ENCODE data around the gene NBAS. TPM values are rescaled to one million over a fixed set of nuclear protein-coding genes. Genes with fewer than 3 reads are reported as not detected.

Gene NBAS
- total RNA-seq, 1 donor from 2014 or later = 29.7 TPM

DNA sequence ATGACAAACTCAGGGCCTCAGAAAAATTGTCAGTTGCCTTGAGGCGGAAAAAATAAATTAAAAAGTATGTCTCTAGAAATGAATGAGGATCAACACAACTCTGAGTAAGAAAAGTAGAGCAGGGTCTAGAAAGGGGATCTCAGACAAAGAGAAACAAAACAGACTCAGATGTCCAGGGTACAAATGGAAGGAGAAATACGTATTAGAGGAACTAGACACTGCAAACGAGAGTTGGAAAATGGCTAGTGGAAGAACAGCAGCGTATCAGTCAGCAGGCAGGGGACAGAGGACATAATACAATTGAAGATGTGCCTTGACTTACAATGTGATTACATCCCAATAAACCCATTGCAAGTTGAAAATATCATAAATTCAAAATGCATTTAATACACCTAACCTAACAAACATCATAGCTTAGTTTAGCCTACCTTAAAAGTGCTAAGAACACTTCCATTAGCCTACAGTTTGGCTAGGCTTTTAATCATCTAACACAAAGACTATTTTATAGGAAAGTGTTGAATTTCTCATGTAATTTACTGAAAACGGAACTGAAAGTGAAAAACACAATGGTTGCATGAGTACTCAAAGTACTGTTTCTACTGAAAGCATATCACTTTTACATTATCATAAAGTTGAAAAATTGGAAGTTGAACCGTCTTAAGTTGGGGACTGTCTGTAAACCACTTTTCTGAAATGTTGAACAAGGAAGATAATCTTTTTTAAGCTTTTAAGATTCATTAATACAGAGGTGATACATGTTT lies 182.8 kb downstream of the NBAS start:
- H3K36me3 ChIP-seq = peaks cover 0 to 13% of the 10 kb centered on the region in 2 donors
- DNase-seq (ENCODE audit: extremely low spot score in 2 of 2) = no peak
- H3K9me3 ChIP-seq = no peaks in the 10 kb centered on the region

DNA sequence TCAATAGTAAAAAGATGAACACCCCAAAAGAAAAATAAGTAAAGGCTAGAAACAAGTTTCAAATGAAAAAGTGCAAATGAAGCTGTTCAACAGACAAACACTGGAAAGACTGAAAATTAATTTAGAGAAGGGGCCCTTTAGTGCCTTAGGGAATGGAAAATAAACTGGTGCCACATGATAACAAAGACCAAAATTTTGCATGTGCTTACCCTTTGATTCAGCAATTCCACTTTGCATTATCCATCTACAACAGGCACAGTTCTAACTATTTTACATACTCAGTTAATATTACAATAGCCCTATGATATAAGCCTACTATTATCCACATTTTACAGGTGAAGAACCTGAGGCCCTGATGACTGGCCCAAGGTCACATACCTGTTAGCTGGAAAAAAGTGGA lies 183.9 kb downstream of the NBAS start:
- Histone ChIP-seq H3K9me3 (no peaks in the 10 kb centered on the region), H3K36me3 (peaks cover 0 to 13% of the 10 kb centered on the region in 2 donors), H3K4me1 (no peaks in the 10 kb centered on the region), H3K4me3 (no peak overlapping the region), H3K27me3 (no peaks in the 10 kb centered on the region), H3K27ac (no peak overlapping the region)
- DNase-seq (ENCODE audit: extremely low spot score in 2 of 2) = no peak
- intact Hi-C loops (cut with DNase I) = no loop called here
- TF ChIP-seq, protein P1, sequence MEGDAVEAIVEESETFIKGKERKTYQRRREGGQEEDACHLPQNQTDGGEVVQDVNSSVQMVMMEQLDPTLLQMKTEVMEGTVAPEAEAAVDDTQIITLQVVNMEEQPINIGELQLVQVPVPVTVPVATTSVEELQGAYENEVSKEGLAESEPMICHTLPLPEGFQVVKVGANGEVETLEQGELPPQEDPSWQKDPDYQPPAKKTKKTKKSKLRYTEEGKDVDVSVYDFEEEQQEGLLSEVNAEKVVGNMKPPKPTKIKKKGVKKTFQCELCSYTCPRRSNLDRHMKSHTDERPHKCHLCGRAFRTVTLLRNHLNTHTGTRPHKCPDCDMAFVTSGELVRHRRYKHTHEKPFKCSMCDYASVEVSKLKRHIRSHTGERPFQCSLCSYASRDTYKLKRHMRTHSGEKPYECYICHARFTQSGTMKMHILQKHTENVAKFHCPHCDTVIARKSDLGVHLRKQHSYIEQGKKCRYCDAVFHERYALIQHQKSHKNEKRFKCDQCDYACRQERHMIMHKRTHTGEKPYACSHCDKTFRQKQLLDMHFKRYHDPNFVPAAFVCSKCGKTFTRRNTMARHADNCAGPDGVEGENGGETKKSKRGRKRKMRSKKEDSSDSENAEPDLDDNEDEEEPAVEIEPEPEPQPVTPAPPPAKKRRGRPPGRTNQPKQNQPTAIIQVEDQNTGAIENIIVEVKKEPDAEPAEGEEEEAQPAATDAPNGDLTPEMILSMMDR (IDR thresholded peaks at IDR 0.05) = no peak
- no peak for TF ChIP-seq POLR2A (IDR thresholded peaks at IDR 0.05)
- no peak for TF ChIP-seq POLR2AphosphoS5 (IDR thresholded peaks at IDR 0.05; ENCODE audit: insufficient read depth in 1 of 2, low read depth in 1 of 2)

More for the DNA sequence above, 182.8 kb downstream of the NBAS start:
- Histone ChIP-seq H3K27me3 (no peaks in the 10 kb centered on the region), H3K4me3 (no peak overlapping the region), H3K27ac (no peak overlapping the region), H3K4me1 (no peaks in the 10 kb centered on the region)
- intact Hi-C loops (cut with DNase I) = no loop called here
- TF ChIP-seq, protein P1 (IDR thresholded peaks at IDR 0.05) = no peak
- TF ChIP-seq POLR2AphosphoS5 (IDR thresholded peaks at IDR 0.05; ENCODE audit: insufficient read depth in 1 of 2, low read depth in 1 of 2) (no peak), POLR2A (IDR thresholded peaks at IDR 0.05) (no peak)

DNA sequence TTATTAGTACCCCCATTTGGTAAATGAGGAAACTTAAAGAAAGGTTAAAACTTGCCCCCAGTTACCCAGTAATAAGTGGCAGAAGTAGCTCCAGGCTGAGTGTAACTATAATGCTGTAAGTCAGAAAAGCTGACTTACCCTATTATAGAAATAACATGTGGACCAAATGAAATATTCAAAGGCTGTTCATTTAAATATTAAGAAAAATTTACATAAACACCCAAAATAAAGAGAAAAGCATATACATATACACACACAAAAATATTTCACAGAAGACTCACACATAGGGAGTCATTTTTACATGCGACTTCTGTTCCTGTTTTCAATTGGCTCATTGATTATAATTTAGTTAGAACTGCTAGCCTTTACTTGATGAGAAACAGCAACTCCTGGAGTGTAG lies 189.1 kb downstream of the NBAS start:
- DNase-seq (ENCODE audit: extremely low spot score in 2 of 2) = no peak
- Histone ChIP-seq H3K36me3 (no peaks in the 10 kb centered on the region), H3K9me3 (no peaks in the 10 kb centered on the region), H3K27ac (no peak overlapping the region), H3K4me1 (no peaks in the 10 kb centered on the region), H3K27me3 (no peaks in the 10 kb centered on the region), H3K4me3 (no peak overlapping the region)
- intact Hi-C loops (cut with DNase I) = no loop called here
- TF ChIP-seq POLR2AphosphoS5 (IDR thresholded peaks at IDR 0.05; ENCODE audit: insufficient read depth in 1 of 2, low read depth in 1 of 2) (no peak), POLR2A (IDR thresholded peaks at IDR 0.05) (no peak)
- TF ChIP-seq, protein P1 (IDR thresholded peaks at IDR 0.05) = no peak

DNA sequence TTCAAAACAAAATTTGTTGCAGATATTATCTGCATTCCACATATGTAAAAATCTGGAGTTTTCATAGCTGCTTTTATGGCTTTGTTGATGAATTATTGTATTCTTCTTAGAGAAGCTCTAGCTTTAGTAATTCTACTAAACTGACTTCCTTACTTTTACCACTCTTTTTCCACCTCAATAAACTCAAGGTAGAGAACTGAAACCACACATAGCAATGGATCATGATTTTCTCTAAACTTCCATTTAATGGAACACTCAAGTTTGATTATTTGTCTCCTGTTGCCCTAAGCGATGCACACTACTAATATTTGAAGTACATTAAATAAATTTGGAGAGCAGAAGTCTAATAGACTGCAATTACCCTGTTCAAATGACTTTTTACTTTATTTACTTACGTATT lies 192.0 kb downstream of the NBAS start:
- H3K4me1 ChIP-seq = no peaks in the 10 kb centered on the region
- peaks cover 0 to 10% of the 10 kb centered on the region in 2 donors for H3K36me3 ChIP-seq
- intact Hi-C loops (cut with DNase I) = no loop called here
- H3K4me3 ChIP-seq = no peak overlapping the region
- H3K27me3 ChIP-seq = no peaks in the 10 kb centered on the region
- no peak for TF ChIP-seq POLR2AphosphoS5 (IDR thresholded peaks at IDR 0.05; ENCODE audit: insufficient read depth in 1 of 2, low read depth in 1 of 2)
- TF ChIP-seq, protein P1 (IDR thresholded peaks at IDR 0.05) = no peak
- no peak for TF ChIP-seq POLR2A (IDR thresholded peaks at IDR 0.05)
- H3K9me3 ChIP-seq = no peaks in the 10 kb centered on the region
- no peak overlapping the region for H3K27ac ChIP-seq
- DNase-seq (ENCODE audit: extremely low spot score in 2 of 2) = no peak

DNA sequence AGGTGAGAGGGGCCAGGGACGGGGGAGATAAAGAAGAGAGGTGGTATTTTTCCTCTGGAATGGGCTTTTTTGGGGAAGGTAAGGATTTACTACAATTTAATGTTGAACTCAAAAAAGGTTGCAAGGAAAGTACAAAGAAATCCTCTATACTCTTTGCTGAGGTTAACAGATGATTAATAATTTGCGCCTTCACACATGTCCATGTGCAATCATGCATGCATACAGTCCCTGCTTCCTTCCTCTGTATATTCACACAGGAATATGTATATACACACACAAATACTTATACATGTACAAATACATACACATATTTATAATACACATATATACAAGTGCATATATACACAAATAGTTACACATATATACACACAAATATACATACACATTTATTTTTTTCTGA lies 193.4 kb downstream of the NBAS start:
- intact Hi-C loops (cut with DNase I) = no loop called here
- no peak for DNase-seq (ENCODE audit: extremely low spot score in 2 of 2)

More for the DNA sequence above, 193.4 kb downstream of the NBAS start:
- H3K9me3 ChIP-seq = no peaks in the 10 kb centered on the region
- H3K4me3 ChIP-seq = no peak overlapping the region
- peaks cover 0 to 10% of the 10 kb centered on the region in 2 donors for H3K36me3 ChIP-seq
- no peaks in the 10 kb centered on the region for H3K27me3 ChIP-seq
- no peaks in the 10 kb centered on the region for H3K4me1 ChIP-seq
- no peak overlapping the region for H3K27ac ChIP-seq
- TF ChIP-seq POLR2A (IDR thresholded peaks at IDR 0.05) (no peak), POLR2AphosphoS5 (IDR thresholded peaks at IDR 0.05; ENCODE audit: insufficient read depth in 1 of 2, low read depth in 1 of 2) (no peak)
- TF ChIP-seq, protein P1 (IDR thresholded peaks at IDR 0.05) = no peak
